Activated CD4-positive, CD25-positive, alpha-beta regulatory T cell treated with anti-CD3 and anti-CD28 coated beads, Interleukin-2, amount 50 U/mL, for 16 hours (primary cell): Measurements from ENCODE around the gene FBXO42.
"Not testable (repeated sequence)": the region's sequence is repeated elsewhere in the genome, so short reads cannot be mapped to it uniquely, and the experiment has no call there.

Experiments used
- DNase-seq: peaks from one replicate; pipeline ENCODE4 v3.0.0-alpha.2; 2020; ENCODE audit warnings: low read depth, low spot score

The FBXO42 gene

DNA sequence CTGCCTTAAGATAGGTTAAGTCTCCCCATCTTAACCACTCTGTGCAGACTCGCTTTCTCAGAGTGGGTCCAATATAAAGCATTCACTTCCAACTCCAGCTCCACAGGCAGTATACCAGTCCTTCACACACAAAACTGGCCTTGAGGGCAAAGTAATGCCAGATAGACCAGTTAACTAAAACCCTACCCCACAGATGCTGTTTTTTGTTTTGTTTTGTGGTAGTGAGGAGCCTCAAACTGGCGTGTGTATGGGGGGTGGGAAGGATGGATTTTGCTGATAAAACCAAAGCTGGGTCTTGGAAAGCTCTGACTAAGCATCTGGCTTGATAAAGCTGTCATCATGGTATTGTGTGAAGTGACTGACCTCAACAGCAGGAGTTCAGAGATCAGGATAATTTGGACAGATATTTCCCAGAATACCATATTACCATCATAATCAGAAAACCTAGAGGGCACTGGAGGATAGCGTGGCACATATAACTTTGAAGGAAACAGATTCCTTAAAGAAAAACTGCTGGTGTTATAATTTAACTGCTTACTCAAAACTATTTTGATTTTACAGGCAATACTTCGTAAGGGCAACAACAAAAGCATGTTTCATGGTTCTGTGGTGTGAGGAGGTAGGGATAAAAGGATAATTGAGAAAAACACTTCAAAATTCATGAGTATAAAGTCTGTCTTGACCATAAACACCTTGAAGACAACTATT is 85.7 kb downstream of the FBXO42 start:
- DNase-seq, result no peak

DNA sequence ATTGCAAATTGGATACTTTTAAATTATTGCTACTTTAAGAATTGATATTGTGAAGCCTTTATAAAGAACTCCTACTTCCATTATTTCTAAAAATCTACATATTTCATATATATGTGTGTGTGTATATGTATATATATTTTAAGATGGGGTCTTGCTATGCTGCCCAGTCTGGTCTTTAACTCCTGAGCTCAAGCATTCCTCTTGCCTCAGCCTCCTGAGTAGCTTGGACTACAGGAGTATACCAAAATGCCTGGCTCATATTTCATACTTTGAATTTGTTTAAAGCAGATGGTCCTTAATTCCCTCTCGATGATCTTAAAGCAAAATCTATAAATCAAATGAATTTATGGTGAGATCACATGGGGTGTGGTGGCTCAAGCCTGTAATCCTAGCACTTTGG is 90.2 kb downstream of the FBXO42 start:
- no peak for DNase-seq

DNA sequence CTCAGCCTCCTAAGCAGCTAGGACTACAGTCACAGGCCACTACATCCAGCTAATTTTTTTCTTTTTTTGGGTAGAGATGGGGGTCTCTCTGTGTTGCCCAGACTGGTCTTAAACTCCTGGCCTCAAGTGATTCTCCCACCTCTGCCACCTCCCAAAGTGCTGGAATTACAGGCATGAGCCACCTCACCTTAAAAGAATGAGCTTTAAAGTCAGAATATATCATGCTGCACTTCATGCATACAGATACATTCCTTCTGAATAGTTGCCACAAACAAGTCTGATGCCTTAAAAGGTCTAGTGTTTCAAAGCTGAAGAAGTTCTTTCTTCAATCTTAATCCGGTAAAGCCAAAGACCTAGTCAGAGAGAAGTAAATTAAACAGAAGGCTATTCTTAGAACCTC is 91.5 kb downstream of the FBXO42 start:
- no peak for DNase-seq

DNA sequence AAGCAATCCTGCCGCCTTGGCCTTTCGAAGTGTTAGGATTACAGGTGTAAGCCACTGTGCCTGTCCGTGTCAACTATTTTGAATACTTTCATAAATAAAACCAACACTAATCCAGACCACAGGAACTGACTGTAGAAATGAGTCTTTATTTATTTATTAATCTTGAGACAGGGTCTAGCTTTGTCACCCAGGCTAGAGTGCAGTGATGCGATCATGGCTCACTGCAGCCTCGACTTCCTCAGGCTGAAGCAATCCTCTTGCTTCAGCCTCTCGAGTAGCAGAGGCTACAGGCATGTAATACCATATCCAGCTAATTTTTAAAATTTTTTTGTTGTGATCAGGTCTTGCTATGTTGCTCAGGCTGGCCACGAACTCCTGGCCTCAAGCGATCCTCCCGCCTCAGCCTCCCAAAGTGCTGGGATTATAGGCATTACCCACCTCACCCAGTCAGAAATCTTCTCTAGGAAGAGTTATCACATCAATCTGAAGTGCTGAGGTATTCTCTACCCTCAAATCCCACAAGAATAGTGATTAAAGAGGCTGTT is 93.6 kb downstream of the FBXO42 start:
- no peak for DNase-seq

DNA sequence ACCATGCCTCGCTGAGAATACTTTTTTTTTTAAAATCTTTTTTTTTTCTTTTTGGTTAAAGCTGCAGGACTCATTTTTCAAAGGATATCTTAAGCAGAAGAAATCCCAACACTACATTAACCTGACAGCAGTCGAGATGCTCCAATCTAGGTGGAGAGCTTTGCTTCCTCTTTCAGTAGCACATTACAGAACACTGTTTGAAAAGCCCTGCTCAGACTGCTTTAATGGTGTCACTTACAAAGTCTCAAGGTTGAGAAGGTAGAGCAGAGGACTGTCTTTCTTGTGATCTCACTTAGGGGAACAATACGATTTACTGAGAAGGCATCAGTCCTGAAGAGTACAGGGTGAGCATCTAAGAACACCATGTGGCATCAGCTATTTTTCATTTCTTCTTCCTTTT is 94.3 kb downstream of the FBXO42 start:
- DNase-seq, result no peak

DNA sequence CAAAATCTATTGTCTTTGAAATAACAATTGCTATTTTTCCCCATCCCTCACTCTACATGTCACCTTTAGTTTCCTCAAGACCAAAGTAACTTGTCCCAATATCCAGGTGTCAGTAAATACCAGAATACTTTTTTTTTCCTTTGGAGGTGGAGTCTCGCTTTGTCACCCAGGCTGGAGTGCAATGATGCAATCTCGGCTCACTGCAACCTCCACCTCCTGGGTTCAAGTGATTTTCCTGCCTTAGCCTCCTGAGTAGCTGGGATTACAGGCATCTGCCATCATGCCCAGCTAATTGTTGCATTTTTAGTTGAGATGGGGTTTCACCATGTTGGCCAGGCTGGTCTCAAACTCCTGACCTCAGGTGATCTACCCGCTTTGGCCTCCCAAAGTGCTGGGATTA is 94.7 kb downstream of the FBXO42 start:
- DNase-seq, result not testable (repeated sequence)

DNA sequence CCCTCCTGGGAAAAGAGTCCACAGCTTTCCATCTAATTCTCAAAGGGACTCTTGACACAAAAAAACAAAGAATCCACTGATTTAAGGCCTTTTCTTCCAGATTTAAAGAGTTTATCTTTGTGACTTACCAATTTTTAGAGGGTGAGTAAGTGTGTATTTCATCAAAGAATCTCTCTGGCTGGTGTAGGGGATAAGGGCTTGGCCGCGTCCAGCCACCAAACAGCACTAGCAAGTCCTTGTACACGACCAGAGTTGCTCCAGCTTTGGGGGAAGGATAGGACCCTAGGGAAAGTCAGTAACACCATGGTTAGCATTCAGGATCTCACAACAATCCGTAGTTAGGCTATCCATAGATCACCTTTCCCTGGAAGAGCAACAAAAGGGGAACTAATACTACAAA is 95.8 kb downstream of the FBXO42 start:
- DNase-seq, result no peak

DNA sequence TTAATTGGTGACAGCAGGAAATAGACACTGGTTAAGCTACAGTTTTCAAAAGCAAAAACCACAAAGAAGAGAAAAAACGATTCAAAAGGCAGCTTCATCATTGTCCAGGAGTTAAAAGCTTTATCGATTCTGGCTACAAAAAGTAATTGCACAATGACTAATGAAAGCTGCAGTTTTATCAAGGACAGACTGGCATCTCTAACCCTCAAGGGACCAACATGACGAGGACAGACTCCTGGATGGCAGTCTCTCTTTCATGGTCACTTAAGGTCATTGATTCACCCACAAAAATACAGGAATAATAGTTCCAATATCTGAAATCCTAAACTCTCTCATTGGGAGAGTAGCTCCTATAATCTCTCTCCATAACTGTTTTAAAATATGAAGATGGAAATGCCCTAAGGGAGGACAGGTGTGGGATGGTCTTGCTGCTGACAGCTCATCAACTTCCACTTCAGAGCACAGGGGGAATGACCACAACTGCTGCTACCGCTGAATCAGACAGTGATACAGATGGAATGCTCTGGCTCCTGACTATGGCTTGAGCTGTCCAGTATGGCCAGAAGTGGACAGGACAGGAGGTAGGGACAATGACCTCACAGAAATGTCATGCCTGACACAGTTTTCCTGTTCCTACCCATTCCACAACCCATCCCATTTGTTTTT is 97.9 kb downstream of the FBXO42 start:
- DNase-seq, result no peak

DNA sequence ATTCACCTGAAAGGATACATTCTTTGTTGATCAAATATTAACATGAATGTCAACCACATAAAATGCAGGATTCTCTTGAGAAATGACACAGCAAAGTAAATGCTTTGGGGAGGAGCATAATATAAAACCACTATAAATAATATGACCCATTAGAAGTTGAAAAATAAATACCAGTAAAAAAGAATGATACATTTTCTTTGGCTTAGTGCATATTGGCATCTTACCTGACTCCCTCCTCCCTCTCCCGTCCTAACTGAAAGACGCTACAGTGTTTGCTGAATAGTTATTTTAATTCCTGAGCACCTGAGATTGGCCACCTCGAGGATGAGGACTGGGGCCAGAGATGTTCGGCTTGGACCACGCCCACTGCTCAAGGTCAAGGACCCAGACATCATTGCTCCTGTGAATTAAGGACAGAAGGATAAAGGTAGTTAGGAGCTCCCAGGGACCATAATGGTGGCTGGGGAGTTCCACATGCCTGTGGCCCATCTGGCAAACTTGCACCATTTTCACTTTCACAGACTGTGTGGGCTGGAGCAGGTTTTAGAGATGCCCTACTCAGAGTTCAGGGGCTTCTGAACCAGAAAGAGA is 98.9 kb downstream of the FBXO42 start:
- no peak for DNase-seq

DNA sequence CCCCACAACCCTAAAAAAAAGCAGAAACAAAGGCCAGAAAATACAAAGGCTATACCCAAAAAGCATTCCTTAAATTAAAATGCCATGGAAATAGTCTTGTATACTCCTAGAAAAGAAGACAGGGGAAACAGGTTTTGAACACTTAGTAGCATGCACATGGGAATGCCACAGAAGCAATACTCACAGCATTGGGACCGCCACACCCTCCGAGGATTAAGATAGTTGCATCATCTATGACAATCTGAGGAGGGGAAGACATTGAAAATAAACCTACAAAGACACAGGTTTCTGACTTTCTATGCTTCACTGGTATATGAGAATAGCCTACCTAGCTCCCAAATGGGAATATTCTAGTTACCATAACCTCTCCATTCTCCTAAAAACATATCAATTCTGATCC is 99.4 kb downstream of the FBXO42 start:
- DNase-seq, result no peak

DNA sequence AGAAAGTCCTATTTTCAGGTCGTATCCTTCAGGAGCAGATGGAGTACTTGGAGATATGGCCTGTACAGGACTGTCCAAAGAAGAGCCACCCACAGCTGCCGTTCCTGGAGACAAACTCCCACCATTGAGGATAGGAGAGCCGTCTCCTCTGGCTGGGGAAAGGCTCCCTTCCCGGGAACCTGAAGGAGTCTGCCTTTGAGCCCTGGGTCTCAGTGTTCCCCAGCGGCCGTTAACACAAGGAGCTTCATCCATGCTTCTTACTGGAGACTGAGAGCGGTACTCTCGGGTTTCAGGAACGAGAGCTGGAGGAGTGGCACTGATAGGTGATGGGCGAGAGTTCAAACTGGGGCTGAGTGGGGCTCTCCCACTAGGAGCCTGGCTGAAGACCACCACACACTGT is 100.9 kb downstream of the FBXO42 start:
- no peak for DNase-seq

DNA sequence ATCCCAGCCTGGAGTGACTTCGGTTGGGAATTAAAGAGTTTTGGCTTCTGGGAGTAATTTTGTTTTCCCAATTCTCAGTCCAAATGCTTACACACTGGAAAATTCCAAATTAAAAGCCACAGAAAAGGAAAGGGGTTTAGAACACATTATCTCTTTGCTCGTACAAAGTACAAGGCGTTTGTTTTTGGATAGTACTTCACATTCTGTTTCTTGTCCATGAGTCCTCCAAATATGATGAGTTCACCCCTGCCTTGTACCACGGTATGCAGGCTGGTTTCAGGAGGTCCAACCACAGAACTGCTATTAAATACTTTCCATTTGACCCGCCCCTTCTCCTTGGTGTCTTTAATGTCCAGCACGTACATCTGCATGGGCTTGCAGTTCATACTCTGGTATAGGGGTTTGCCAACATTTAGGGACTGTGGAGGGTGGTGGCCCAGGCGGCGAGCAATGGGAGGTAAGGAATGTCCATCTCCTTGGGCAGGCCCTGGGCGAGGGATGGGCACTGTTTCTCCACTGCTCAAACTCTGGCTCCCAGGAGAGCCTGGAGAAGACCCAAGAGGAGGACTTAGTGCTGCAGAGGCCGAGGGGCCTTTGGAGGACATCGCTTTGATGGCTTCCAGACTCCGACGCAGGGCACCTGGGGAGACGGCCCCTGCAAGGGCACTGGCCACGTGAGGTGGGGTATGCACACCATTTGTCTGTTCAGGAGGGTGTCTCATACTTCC is 101.6 kb downstream of the FBXO42 start:
- DNase-seq, result no peak

DNA sequence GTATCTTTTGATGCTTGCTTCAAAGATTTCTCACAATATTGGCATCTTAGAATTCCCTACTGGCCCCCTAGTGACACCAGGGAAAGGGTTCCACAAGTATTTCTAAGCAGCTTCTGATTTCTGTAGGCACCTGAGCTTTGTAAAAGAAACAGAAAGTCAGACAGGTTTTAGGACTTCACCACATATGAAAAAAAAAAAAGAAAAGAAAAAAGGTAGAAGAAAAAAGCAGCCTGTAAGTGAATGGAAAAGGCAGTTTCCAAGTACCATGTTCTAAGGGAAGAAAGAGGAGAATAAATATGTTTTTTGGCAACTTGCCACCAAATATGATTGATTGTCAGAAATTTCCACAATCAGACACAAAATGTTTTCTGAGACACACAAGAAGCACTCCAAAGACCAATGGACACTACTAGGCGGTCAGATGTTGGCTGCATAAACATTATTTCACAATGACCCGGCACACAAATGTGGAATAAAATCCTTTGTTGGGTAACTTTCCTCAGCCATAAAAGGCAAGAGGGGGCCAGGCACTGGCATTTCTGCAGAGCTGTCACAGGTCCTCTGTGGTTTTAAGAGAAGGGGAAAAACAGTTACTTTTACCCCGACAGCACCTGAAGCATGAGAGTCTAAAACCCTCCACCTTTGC is 102.6 kb downstream of the FBXO42 start:
- DNase-seq, result no peak

DNA sequence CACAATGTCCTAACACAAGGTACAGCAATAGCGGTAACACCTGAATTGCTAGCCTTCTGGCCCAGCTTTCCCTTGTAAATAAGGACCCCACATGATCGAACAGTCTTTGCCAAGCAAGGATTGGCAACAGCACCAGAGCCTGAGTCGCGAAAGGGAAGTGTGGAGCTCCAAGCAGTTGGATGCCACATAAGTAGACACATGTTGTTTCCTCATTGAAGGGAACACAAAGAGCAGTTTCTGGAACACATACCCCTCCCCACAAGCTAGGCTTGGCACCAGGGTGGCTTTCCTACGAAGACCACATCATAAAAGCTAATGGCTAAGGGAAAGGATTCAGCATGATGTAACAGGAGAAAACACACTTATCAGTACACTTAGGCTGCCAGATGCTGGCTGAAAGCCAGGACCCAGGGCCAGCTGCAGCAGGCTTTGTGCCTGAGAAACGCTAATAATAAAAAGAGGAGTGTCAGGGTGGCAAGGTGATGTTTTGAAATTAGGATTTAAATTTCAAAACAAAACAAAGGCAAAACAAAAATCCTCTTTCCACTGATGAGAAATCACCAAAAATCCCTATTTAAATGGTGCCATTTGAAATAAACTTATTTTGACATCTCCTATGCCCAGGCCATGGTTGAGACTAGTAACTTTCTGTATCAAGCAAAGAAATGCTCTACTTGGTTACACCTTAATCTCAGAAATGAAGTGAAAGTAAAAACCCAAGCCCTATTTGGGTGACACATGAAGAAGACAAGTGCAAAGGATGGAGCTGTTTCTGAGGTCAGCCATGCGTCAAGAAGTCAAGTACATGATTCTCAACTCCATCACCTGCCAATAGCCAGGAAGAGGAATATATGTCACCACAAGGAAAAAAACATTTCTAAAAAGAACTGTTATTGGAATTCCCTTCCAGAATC is 103.4 kb downstream of the FBXO42 start:
- DNase-seq, result no peak

DNA sequence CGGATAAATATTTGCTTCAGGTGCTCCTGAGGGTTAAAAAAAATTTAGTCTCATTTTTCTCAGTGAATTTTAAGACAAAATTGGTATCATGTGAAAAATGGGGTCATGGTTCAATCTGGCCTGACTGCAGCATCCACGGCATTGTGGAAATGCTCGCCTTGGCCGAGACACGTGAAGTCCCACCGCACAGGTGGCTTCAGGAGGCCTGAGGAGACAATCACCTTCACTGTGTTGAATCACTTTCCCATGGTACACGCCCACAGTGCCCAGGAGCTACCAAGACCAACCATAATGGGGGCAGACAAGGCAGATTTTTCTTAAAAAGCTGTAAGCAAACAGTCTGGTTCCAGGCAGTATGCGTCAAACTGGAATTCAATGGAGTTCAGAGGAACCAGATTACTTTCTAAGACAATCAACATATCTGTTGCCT is 104.3 kb downstream of the FBXO42 start:
- no peak for DNase-seq

DNA sequence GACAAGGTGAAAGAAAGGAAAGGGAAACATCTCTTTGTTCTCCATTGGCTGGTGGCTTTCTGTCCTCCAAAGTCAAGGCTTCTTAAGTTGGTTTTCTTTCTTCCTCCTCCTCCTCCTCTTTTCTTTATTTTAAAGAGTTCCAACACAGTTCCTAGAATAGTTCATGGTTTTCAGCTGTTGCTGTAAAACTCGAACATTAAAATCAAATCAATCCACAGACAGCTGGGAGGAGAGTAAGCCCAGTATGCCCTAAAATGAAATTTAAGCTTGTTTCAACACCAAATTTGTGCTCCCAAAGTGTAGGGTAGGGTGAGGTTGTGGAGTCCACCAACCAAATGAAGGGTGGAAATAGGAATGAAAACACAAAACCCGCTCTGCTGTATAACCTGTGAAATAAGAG is 104.8 kb downstream of the FBXO42 start:
- DNase-seq, result no peak

DNA sequence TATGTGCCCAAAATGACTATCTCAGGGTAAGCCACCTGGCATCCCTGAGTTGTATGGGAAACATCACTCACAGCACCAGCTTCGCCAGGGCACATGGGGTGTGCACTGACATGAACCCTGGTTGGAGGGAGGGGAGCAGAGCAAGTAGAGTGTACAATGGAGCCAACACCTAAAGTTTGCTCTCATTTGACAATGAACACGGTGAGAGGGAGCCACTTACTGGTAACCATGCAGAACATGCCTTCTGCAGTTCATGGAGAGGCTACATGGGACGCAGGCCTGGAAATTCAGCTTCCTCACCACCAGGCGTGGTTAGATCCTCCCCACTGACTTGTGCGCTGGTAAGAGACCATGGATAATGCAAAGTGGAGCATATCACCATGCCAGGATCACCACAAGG is 105.3 kb downstream of the FBXO42 start:
- DNase-seq, result no peak

DNA sequence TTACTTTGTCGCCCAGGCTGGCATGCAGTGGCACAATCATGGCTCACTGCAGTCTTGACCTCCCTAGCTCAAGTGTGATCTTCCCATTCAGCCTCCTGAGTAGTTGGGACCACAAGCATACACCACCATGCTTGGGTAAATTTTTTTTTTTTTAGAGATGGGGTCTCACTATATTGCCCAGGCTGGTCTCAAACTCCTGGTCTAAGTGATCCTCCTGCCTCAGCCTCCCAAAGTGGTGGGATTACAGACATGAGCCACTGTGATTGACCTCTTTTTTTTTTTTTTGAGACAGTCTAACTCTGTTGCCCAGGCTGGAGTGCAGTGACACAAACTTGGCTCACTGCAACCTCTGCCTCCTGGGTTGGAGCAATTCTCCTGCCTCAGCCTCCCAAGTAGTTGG is 106.0 kb downstream of the FBXO42 start:
- not testable (repeated sequence) for DNase-seq

DNA sequence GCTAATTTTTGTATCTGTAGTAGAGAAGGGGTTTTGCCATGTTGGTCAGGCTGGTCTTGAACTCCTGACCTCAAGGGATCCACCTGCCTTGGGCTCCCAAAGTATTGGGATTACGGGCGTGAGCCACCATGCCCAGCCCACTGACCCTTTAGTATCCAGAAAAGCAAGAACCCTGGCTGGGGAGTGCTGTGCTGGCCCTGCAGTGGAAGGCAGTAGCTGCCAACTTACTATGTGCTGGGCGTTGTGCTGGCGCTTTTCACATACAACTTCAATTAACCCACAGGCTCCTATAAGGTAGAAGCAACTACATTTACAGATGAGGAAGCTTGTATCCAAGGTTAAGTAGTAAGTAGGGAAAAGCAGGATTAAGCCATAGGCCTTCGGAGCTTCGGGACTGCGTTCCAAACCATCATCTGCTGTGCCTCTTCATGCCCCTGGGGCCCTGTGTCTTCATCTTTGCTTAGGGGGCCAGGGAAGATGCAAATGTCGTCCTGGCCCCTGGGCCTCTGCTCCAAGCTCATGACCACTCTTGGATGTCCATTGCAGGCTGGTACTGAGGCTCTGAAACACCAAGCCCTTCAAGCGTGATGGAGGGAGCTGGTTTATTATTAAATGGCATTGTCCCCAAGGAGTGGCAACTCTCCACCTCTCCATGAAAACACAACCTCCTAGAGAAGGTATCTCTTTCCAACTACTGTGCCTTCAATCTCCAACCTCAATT is 106.6 kb downstream of the FBXO42 start:
- DNase-seq, result no peak
